H1 (cell line): ENCODE data around the gene GPRASP2. TPM values are rescaled to one million over a fixed set of nuclear protein-coding genes. Genes with fewer than 3 reads are reported as not detected.

Experiments
- CTCF ChIA-PET: fragments of 300-600 bp; sonication (Branson Sonifier 250); formaldehyde crosslinking; loops from one replicate; lab custom pipeline; 2021; ENCODE audit not compliant: partially characterized antibody; lab: Charles Lee
- POLR2A ChIA-PET: fragments of 300-600 bp; sonication (Branson Sonifier 250); formaldehyde crosslinking; loops from one replicate; lab custom pipeline; 2021; ENCODE audit warnings: inconsistent platforms; ENCODE audit not compliant: partially characterized antibody; lab: Charles Lee
- DNase-seq, 2 experiments: peaks; one replicate each; pipeline versions ENCODE4 v3.0.0 to v3.0.0-alpha.2; 2010 to 2022; ENCODE audit warnings: low spot score in 2 of 2, low read depth in 1 of 2, mixed read lengths in 1 of 2
- FAIRE-seq: peaks from 2 replicates; lab custom pipeline; 2011; peaks lifted over from hg19 to GRCh38; lab: Jason Lieb, UNC
- H2AFZ ChIP-seq: 2 replicates; pipeline ENCODE4 v1.8.1; 2012; ENCODE audit warnings: low read length, inconsistent platforms
- H2AK5ac ChIP-seq: 2 replicates; pipeline ENCODE4 v1.6.1; 2013; ENCODE audit warnings: low read depth, low read length
- H2BK120ac ChIP-seq: replicated peaks from 2 replicates; pipeline ENCODE3; 2013; ENCODE audit warnings: low read depth, low read length, inconsistent platforms
- H2BK12ac ChIP-seq: 2 replicates; pipeline ENCODE4 v1.6.1; 2013; ENCODE audit warnings: low read depth, low read length
- H2BK15ac ChIP-seq: 2 replicates; pipeline ENCODE4 v1.6.1; 2013; ENCODE audit warnings: low read length
- H2BK20ac ChIP-seq: 2 replicates; pipeline ENCODE4 v1.6.1; 2013; ENCODE audit warnings: low read length
- H2BK5ac ChIP-seq: 2 replicates; pipeline ENCODE4 v1.6.1; 2013; ENCODE audit warnings: low read depth, low read length
- H3K14ac ChIP-seq: 2 replicates; pipeline ENCODE4 v1.6.1; 2013; ENCODE audit warnings: inconsistent platforms; ENCODE audit not compliant: insufficient read length
- H3K18ac ChIP-seq: 2 replicates; pipeline ENCODE4 v1.6.1; 2013; ENCODE audit warnings: low read length; ENCODE audit errors: extremely low read depth
- H3K23ac ChIP-seq: 2 replicates; pipeline ENCODE4 v1.6.1; 2013; ENCODE audit warnings: inconsistent platforms; ENCODE audit not compliant: insufficient read length
- H3K23me2 ChIP-seq: 2 replicates; pipeline ENCODE4 v1.6.1; 2013; ENCODE audit warnings: low read depth, low read length
- H3K27ac ChIP-seq: 2 replicates; pipeline ENCODE4 v1.6.1; 2011; ENCODE audit warnings: low read depth, low read length, inconsistent platforms
- H3K27me3 ChIP-seq, 4 experiments: replicated peaks in 1 of 4; 1 replicate in 1 of 4; 2 replicates in 3 of 4; pipeline versions ENCODE4 v1.6.1 to v1.8.1; 2011 to 2013; ENCODE audit warnings: low read length in 3 of 4, mild to moderate bottlenecking in 3 of 4, inconsistent platforms in 2 of 4, mixed read lengths in 2 of 4, moderate library complexity in 1 of 4; ENCODE audit not compliant: control insufficient read depth in 3 of 4, insufficient read depth in 3 of 4; ENCODE audit errors: extremely low read depth in 1 of 4
- H3K36me3 ChIP-seq, 4 experiments: 2 replicates each; pipeline versions ENCODE4 v1.6.1 to v1.8.1; 2011 to 2013; ENCODE audit warnings: mild to moderate bottlenecking in 4 of 4, low read length in 3 of 4, moderate library complexity in 2 of 4, control low read depth in 1 of 4, inconsistent platforms in 1 of 4; ENCODE audit not compliant: insufficient read depth in 4 of 4, control insufficient read depth in 2 of 4
- H3K4ac ChIP-seq: replicated peaks from 2 replicates; pipeline ENCODE3; 2013; ENCODE audit warnings: low read length, low read depth, mixed read lengths, inconsistent platforms; ENCODE audit not compliant: insufficient read length
- H3K4me1 ChIP-seq, 4 experiments: replicated peaks in 1 of 4; 1 replicate in 1 of 4; 2 replicates in 3 of 4; pipeline versions ENCODE4 v1.6.1 to v1.8.1; 2011 to 2013; ENCODE audit warnings: low read length in 3 of 4, inconsistent platforms in 2 of 4, mixed read lengths in 1 of 4; ENCODE audit not compliant: insufficient read depth in 4 of 4, control insufficient read depth in 3 of 4
- H3K4me2 ChIP-seq, 2 experiments: 2 replicates each; pipeline versions ENCODE4 v1.6.1 to v1.8.1; 2011 to 2013; ENCODE audit warnings: low read depth in 2 of 2, low read length in 2 of 2, control low read depth in 1 of 2, inconsistent platforms in 1 of 2, mild to moderate bottlenecking in 1 of 2; ENCODE audit not compliant: insufficient read depth in 1 of 2
- H3K4me3 ChIP-seq, 4 experiments: fragments of 200-600, 300-600 bp in 1 of 4; sonication (generic), shearing (Covaris generic), sonication (Bioruptor Twin) in 1 of 4; 2 replicates each; pipeline versions ENCODE4 v1.5.1 to v1.8.1; 2011 to 2016; ENCODE audit warnings: low read length in 4 of 4, low read depth in 3 of 4, control low read depth in 2 of 4, inconsistent platforms in 2 of 4, mild to moderate bottlenecking in 2 of 4, mixed read lengths in 1 of 4, moderate library complexity in 1 of 4; ENCODE audit not compliant: insufficient read depth in 2 of 4; ENCODE audit errors: extremely low read depth in 1 of 4
- H3K56ac ChIP-seq: replicated peaks from 2 replicates; pipeline ENCODE3; 2013; ENCODE audit warnings: low read depth, mild to moderate bottlenecking, mixed read lengths, low read length, inconsistent platforms; ENCODE audit not compliant: insufficient read length
- H3K79me1 ChIP-seq: 2 replicates; pipeline ENCODE4 v1.6.1; 2013; ENCODE audit warnings: low read depth, low read length, control low read depth
- H3K79me2 ChIP-seq, 2 experiments: 2 replicates each; pipeline versions ENCODE4 v1.6.1 to v1.8.1; 2012 to 2013; ENCODE audit warnings: low read length in 2 of 2, mild to moderate bottlenecking in 2 of 2, inconsistent platforms in 1 of 2; ENCODE audit not compliant: insufficient read depth in 2 of 2, control insufficient read depth in 1 of 2
- H3K9ac ChIP-seq, 4 experiments: replicated peaks in 1 of 4; 1 replicate in 1 of 4; 2 replicates in 3 of 4; pipeline versions ENCODE4 v1.6.1 to v1.8.1; 2011 to 2013; ENCODE audit warnings: low read depth in 3 of 4, low read length in 3 of 4, control low read depth in 2 of 4, mild to moderate bottlenecking in 2 of 4, moderate library complexity in 2 of 4, inconsistent platforms in 1 of 4; ENCODE audit errors: extremely low read depth in 1 of 4
- H3K9me3 ChIP-seq, 2 experiments: 2 replicates each; pipeline versions ENCODE4 v1.6.1 to v1.8.1; 2012 to 2013; ENCODE audit warnings: mild to moderate bottlenecking in 2 of 2, moderate library complexity in 2 of 2, control low read depth in 1 of 2, inconsistent platforms in 1 of 2, low read depth in 1 of 2, low read length in 1 of 2, mixed read lengths in 1 of 2; ENCODE audit not compliant: insufficient read depth in 2 of 2
- H4K20me1 ChIP-seq, 2 experiments: replicated peaks in 1 of 2; 2 replicates each; pipeline versions ENCODE3 to v1.8.1; 2011 to 2013; ENCODE audit warnings: inconsistent platforms in 2 of 2, low read length in 2 of 2, mild to moderate bottlenecking in 1 of 2; ENCODE audit not compliant: insufficient read depth in 2 of 2, control insufficient read depth in 1 of 2
- H4K5ac ChIP-seq: 2 replicates; pipeline ENCODE4 v1.6.1; 2013; ENCODE audit warnings: low read length, low read depth, mixed read lengths, inconsistent platforms; ENCODE audit not compliant: insufficient read length
- H4K8ac ChIP-seq: 2 replicates; pipeline ENCODE4 v1.8.0; 2013; ENCODE audit warnings: mild to moderate bottlenecking, moderate library complexity, low read length, inconsistent platforms; ENCODE audit not compliant: insufficient read depth; ENCODE audit errors: extremely low read depth
- H4K91ac ChIP-seq: replicated peaks from 2 replicates; pipeline ENCODE3; 2013; ENCODE audit warnings: low read length, mixed read lengths, inconsistent platforms; ENCODE audit not compliant: insufficient read length
- ASH2L ChIP-seq: fragments of 200-600, 300-600 bp; sonication (generic); IDR thresholded peaks from one replicate; pipeline ENCODE4 v1.7.1; 2017; ENCODE audit warnings: low read length
- BCL11A ChIP-seq, 2 experiments: IDR thresholded peaks; one replicate each; pipeline ENCODE4 v1.6.1; 2011; ENCODE audit warnings: low read depth in 2 of 2, low read length in 2 of 2, mild to moderate bottlenecking in 2 of 2
- HDAC6 ChIP-seq: IDR thresholded peaks from one replicate; pipeline ENCODE4 v1.7.1; 2012; ENCODE audit warnings: low read depth, mild to moderate bottlenecking, inconsistent platforms, low read length, moderate library complexity
- KDM4A ChIP-seq: IDR thresholded peaks from one replicate; pipeline ENCODE4 v1.7.1; 2012; ENCODE audit warnings: low read depth, mild to moderate bottlenecking, moderate library complexity, low read length, inconsistent platforms; ENCODE audit not compliant: severe bottlenecking
- PHF8 ChIP-seq: fragments of 200-600 bp; sonication (generic); conservative IDR thresholded peaks from 2 replicates; pipeline ENCODE4 v1.7.1; 2012; ENCODE audit warnings: low read depth, mild to moderate bottlenecking, inconsistent platforms, low read length, moderate library complexity
- POLR2A ChIP-seq, 2 experiments: IDR thresholded peaks; 1 replicate in 1 of 2; 2 replicates in 1 of 2; pipeline ENCODE4 v1.6.1; 2011; ENCODE audit warnings: low read depth in 2 of 2, low read length in 2 of 2, mild to moderate bottlenecking in 2 of 2; ENCODE audit errors: control extremely low read depth in 1 of 2
- RBBP5 ChIP-seq: IDR thresholded peaks from 2 replicates; pipeline ENCODE4 v1.7.1; 2012; ENCODE audit warnings: low read depth, mild to moderate bottlenecking, inconsistent platforms, low read length, moderate library complexity, borderline replicate concordance
- RXRA ChIP-seq: IDR thresholded peaks from 2 replicates; pipeline ENCODE4 v1.6.1; 2011; ENCODE audit warnings: low read depth, mild to moderate bottlenecking, low read length, moderate library complexity; ENCODE audit not compliant: insufficient read depth
- TAF1 ChIP-seq: IDR thresholded peaks from 2 replicates; pipeline ENCODE4 v1.6.1; 2011; ENCODE audit warnings: mild to moderate bottlenecking, low read depth, low read length
- YY1 ChIP-seq: IDR thresholded peaks from 2 replicates; pipeline ENCODE4 v1.6.1; 2011; ENCODE audit warnings: low read depth, mild to moderate bottlenecking, low read length
- WGBS, 2 experiments: shearing (Covaris generic) in 1 of 2; methylation state at CpG; one replicate each; pipeline versions ENCODE4 v1.1.6 to v1.1.7; 2013 to 2015; ENCODE audit warnings: low lambda C conversion rate in 2 of 2, mixed read lengths in 2 of 2, inconsistent platforms in 1 of 2, low coverage in 1 of 2, missing lambda C conversion rate in 1 of 2; ENCODE audit not compliant: insufficient replicate concordance in 2 of 2, insufficient coverage in 1 of 2, insufficient read length in 1 of 2; ENCODE audit errors: extremely low coverage in 1 of 2, missing lambda C conversion rate in 1 of 2; 5-methylcytosine and 5-hydroxymethylcytosine counted together
- polyA plus RNA-seq, 7 experiments: library from polyadenylated mRNA; depleted of rRNA in 3 of 7; stranded (reverse) in 5 of 7; unstranded in 2 of 7; fragments of >200 nt in 5 of 7; fragments of 200-250 nt in 2 of 7; gene quantifications; 1 replicate in 5 of 7; 2 replicates in 1 of 7; 4 replicates in 1 of 7; pipeline versions ENCODE4 v1.2.1 to v1.2.3, GENCODE V29; 2011 to 2013; ENCODE audit warnings: missing spikeins in 2 of 7, mixed read lengths in 2 of 7
- total RNA-seq: library from RNA; stranded (reverse); fragmentation: NEBNext Ultra II Directional; extraction: Animal tissue kit (Norgen Biotek cat#: 25700); gene quantifications from 2 replicates; pipeline ENCODE4 v1.2.1, GENCODE V29; 2021

The GPRASP2 gene
- total and polyA plus RNA-seq, 2 of the 8 experiments (the other 6 are each of a cell fraction or from before 2014, with no cell fraction given) = 8.0 to 15.7 TPM

- FAIRE-seq (no peak), DNase-seq (peak; percentile 44 to 62)
- H3K27me3 ChIP-seq = no peaks in the 10 kb centered on the region
- 0 out of 2 replicates have a peak, but pooled peaks cover 2% of the 10 kb centered on the region for H3K23me2 ChIP-seq
- no peak overlapping the region for H4K5ac ChIP-seq
- H3K27ac ChIP-seq = peak overlapping the region; percentile 36; the same call in 1 of the 2 replicates
- no peak overlapping the region for H3K4ac ChIP-seq
- peaks cover 2 to 3% of the 10 kb centered on the region in 2 experiments for H4K20me1 ChIP-seq
- H3K9me3 ChIP-seq = no peaks in the 10 kb centered on the region
- H3K4me2 ChIP-seq = peak overlapping the region; percentile 60 to 68
- 2% methylated on average over 19 of the region's 61 CpGs; no CpG with 5 or more reads in 1 of the 2 experiments for WGBS, 2 experiments
- H3K23ac ChIP-seq = no peak overlapping the region
- CTCF ChIA-PET = no interaction called here
- H2AFZ ChIP-seq = no peak overlapping the region
- H4K91ac ChIP-seq = no peak overlapping the region
- H2BK15ac ChIP-seq = no peak overlapping the region
- no peak overlapping the region for H2BK120ac ChIP-seq
- no peak overlapping the region for H3K14ac ChIP-seq
- no peaks in the 10 kb centered on the region for H3K79me1 ChIP-seq
- H3K4me3 ChIP-seq = peak overlapping the region; percentile 59 to 85 (median 72)
- no peak overlapping the region; the same call in 1 of the 2 replicates for H2BK5ac ChIP-seq
- H3K9ac ChIP-seq = peak overlapping the region; percentile 60 to 75 (median 66)
- H3K79me2 ChIP-seq = peaks cover 0 to 21% of the 10 kb centered on the region in 2 experiments; a peak in 2 of 4 replicates
- TF ChIP-seq KDM4A = peak; percentile 52
- TF ChIP-seq PHF8 = peak; percentile 21; the same call in 1 of the 2 replicates
- no peak for TF ChIP-seq RXRA
- TF ChIP-seq HDAC6 = no peak
- TF ChIP-seq ASH2L = no peak
- no peak for TF ChIP-seq BCL11A (IDR thresholded peaks at IDR 0.05; ENCODE audit: low read depth in 2 of 2, low read length in 2 of 2)
- TF ChIP-seq POLR2A (IDR thresholded peaks at IDR 0.05; ENCODE audit: control extremely low read depth in 1 of 2, low read depth in 2 of 2, low read length in 2 of 2) = peak in 1 of 2 experiments; percentile 38; a peak in 2 of 3 replicates
- TF ChIP-seq YY1 = 0 out of 2 replicates have a peak, but pooled peaks have one; percentile 58
- TF ChIP-seq RBBP5 = peak; percentile 50; the same call in 1 of the 2 replicates
- TF ChIP-seq TAF1 = peak; percentile 46; the same call in 1 of the 2 replicates
- TF ChIP-seq, all 59 proteins: peak for 6
- POLR2A ChIA-PET = interaction anchor here (0.6 to 1.1 kb wide), 10 partner anchors 9 to 147 kb away, joined by 3 to 5 read pairs (median 3); partner anchors contain the start of gene ARMCX5
- H3K18ac ChIP-seq = no peak overlapping the region; the same call in 1 of the 2 replicates
- H2BK12ac ChIP-seq = no peak overlapping the region
- H4K8ac ChIP-seq = peak overlapping the region; percentile 73; the same call in 1 of the 2 replicates
- peaks cover 0 to 3% (median 0%) of the 10 kb centered on the region in 4 experiments; a peak in 1 of 8 replicates for H3K36me3 ChIP-seq
- H3K56ac ChIP-seq = peak overlapping the region; percentile 16
- peaks cover 0 to 6% (median 2%) of the 10 kb centered on the region in 4 experiments; a peak in 3 of 7 replicates for H3K4me1 ChIP-seq
- no peak overlapping the region for H2BK20ac ChIP-seq
- no peak overlapping the region for H2AK5ac ChIP-seq
These were observed 33.8 kb downstream of the GPRASP2 start for GRCh38 chrX:102745857-102746584.
